ENCODE measurements around the gene RPL36.

GRCh38 chr19:5642204-5642603 is 47.9 kb upstream of the RPL36 start:
- TF ChIP-seq CTCF (IDR thresholded peaks at IDR 0.05; ENCODE audit: insufficient read depth, low read depth, low read length) (no peak), EZH2 (IDR thresholded peaks at IDR 0.05; ENCODE audit: insufficient read depth, low read length) (no peak)
